ENCODE data around the gene HNRNPUL2.

DNA sequence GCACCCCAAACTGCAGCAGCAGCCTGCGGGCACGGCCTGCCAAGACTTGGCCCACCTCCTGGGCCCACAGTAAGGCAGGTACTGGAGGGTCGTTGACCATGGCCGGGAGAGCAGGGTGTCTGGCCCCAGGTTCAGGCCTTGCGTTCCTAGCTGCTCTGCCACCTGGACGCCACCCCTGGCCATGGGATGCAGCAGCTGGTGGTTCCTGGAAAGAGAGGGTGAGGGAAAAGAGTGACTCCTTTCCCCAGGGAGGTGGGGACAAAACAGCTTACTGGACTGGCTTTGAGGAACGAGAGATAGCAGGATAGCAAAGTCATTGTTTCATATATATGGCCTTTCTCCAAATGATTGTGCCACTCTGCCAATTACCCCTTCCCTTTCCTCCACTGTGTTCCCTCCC is 21.8 kb downstream of the HNRNPUL2 start:
- TF ChIP-seq, protein P1, sequence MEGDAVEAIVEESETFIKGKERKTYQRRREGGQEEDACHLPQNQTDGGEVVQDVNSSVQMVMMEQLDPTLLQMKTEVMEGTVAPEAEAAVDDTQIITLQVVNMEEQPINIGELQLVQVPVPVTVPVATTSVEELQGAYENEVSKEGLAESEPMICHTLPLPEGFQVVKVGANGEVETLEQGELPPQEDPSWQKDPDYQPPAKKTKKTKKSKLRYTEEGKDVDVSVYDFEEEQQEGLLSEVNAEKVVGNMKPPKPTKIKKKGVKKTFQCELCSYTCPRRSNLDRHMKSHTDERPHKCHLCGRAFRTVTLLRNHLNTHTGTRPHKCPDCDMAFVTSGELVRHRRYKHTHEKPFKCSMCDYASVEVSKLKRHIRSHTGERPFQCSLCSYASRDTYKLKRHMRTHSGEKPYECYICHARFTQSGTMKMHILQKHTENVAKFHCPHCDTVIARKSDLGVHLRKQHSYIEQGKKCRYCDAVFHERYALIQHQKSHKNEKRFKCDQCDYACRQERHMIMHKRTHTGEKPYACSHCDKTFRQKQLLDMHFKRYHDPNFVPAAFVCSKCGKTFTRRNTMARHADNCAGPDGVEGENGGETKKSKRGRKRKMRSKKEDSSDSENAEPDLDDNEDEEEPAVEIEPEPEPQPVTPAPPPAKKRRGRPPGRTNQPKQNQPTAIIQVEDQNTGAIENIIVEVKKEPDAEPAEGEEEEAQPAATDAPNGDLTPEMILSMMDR (conservative IDR thresholded peaks at IDR 0.05; ENCODE audit: low read depth, low read length): no peak
- no peak for TF ChIP-seq POLR2A (IDR thresholded peaks at IDR 0.05; ENCODE audit: low read depth, low read length)
- TF ChIP-seq ELK1 (IDR thresholded peaks at IDR 0.05; ENCODE audit: borderline replicate concordance, low read depth, low read length): no peak
- TF ChIP-seq, protein P2, sequence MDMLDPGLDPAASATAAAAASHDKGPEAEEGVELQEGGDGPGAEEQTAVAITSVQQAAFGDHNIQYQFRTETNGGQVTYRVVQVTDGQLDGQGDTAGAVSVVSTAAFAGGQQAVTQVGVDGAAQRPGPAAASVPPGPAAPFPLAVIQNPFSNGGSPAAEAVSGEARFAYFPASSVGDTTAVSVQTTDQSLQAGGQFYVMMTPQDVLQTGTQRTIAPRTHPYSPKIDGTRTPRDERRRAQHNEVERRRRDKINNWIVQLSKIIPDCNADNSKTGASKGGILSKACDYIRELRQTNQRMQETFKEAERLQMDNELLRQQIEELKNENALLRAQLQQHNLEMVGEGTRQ (IDR thresholded peaks at IDR 0.05; ENCODE audit: low read depth, low read length): no peak
- no peak for TF ChIP-seq CEBPB (IDR thresholded peaks at IDR 0.05; ENCODE audit: low read depth, low read length)

All from IMR-90 (cell line).